Cardiac septum (tissue), 1 donor: Measurements from ENCODE around the gene ARHGEF26. TPM values are rescaled to one million over a fixed set of nuclear protein-coding genes. Genes with fewer than 3 reads are reported as not detected.

Experiments used
- DNase-seq: peaks from one replicate; pipeline ENCODE4 v3.0.0-alpha.2; 2020; ENCODE audit warnings: low spot score
- intact Hi-C: fragments of 100-400 bp; cut with DNase I; formaldehyde crosslinking; loops from one replicate; pipeline ENCODE4 v1.14.0; 2022
- total RNA-seq: library from RNA; stranded (reverse); fragmentation: NEBNext Ultra II Directional; extraction: Animal tissue kit (Norgen Biotek cat#: 25700); gene quantifications from one replicate; pipeline ENCODE4 v1.2.1, GENCODE V29; 2021
- donor health status: DM: no; HTN: no; CAD: no.

Gene ARHGEF26
- total RNA-seq, 1 donor from 2014 or later, result 2.9 TPM

DNA sequence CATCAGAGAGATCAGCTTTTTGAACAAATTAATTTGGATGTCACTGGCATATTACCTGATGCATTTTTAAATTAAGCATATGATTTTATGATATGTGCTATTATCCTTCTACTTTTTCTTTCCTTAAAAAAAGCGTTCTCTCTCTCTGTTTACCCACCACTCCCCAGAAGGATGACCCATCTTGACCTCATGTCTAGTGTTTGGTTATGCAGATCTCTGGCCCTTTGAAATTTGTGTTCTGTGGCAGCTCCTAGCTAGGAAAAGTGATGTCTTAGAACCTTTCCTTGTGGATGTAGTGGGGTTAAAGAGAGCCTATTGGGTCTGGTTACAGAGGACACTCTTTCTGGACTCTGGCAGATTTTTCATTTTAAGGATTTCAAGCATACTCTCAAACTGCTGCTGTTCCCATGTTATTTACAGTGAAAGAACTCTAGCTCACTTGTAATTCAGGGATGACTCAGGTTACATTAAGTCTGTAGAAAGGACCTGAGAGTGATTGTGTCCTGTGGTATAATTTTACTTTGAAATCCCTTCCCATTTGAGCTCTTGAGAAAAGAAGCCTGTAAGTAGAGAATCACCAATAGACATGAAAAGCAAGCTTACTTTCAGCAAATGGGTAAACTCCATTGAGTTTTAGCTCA lies 23.8 kb downstream of the ARHGEF26 start:
- intact Hi-C loops, result no loop called here

DNA sequence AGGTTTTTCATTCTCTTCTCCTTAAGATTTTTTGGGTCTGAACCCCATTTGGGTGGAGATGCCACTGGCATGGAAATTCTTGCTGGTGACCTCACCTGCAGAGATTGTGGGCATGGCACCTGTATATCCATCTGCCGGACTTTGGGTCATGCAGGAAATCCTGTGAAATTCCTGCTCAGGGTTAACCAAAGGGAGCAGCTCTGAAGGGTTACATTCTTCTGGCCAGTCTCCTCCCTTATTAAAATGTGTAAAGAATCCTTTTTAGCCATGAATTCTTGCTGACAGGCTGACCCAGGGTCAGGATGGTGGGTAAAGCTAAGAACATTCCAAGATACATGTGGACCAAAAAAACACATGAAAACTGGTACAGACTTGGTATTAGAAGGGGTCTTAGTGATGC lies 27.4 kb downstream of the ARHGEF26 start:
- intact Hi-C loops, result no loop called here
- DNase-seq, result no peak

More for the DNA sequence above, 23.8 kb downstream of the ARHGEF26 start:
- no peak for DNase-seq

DNA sequence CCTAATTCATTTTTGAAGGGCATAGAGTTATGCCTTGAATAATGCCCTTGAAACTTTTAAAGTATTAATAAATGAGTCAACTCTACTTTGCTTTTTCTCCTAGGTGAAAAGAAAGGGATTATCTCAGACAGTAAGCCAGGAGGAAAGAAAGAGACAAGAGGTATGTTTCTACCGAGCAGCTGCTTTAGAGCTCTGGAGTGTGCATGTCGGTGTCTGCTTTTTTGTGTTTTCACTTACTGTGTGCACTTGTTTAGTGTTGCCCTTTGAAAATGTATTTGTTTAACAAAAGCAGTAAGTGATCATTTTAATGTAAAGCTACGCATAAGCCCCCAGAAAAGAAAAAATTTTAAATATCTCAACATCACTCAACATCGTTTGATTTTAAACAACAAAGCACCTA lies 28.1 kb downstream of the ARHGEF26 start:
- no peak for DNase-seq
- intact Hi-C loops, result no loop called here

DNA sequence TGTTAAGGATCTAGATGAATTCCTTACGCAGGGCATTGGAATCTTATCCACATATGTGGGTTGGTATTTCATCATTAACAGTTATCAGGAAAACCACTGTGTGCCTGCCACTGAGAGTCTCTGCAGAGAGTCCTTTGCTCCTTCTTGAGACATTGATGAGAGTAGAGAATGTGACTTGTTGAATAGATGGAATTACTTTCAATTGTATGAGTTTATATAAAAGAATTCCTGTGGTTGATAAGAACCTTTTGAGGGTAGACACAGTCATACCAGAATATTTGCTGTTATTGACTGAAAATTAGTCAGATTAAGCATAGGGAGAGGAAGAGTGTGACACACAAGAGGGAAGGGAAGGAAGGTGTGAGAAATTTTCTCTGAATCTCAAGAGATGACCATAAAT lies 30.8 kb downstream of the ARHGEF26 start:
- DNase-seq, result no peak
- intact Hi-C loops, result no loop called here

DNA sequence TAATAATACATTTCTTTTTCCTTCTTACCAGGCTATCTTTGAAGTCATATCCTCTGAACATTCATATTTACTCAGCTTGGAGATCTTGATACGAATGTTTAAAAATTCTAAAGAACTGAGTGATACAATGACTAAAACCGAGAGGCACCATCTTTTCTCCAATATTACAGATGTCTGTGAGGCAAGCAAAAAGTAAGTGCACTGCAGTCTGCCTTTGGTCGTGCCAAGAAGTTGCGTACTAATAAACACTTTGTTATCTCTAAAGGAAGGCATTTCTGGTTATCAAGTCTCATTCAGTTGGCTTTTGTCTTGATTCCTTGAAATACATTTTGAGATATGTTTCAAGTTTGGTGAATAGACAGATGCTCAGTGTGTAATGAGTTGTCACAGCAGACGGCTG lies 31.6 kb downstream of the ARHGEF26 start:
- no peak for DNase-seq
- intact Hi-C loops, result no loop called here

DNA sequence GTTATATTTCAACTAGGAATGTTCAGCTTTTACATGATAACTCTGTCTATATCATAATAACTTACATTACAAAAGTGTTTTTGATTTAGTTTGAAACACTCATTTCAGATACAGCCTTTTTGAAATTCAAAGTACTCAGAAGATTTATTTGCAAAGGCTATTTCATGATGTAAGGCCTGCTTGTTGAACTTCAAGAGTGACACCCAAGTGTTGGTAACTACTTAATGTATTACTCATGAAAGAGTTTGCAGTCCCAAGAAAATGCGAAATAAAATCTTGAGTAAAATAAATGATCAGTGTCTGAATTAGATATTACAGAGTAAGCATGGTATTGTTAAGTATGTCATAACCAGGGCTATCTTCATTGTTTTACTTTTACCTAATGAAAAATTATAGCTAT lies 35.3 kb downstream of the ARHGEF26 start:
- DNase-seq, result no peak

DNA sequence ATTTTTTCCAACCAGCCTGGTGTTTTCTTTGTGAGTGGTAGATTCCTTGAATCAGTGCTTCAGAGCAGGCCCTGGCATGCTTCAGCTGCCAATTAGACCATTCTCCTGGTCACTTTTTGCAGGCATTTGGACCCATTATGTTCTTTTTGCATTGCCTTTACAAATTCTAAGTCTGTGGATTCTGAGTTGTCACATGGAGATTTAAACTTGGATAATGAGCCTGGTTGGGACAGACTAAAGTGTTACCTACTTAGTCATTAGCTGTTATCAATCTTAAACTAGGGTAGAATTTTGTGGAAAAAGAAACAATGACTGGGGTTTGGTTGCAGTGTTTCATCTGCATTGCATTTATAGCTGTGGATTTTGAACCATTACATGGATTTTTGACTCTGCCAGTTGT lies 40.6 kb downstream of the ARHGEF26 start:
- DNase-seq, result no peak
- intact Hi-C loops, result no loop called here

More for the DNA sequence above, 35.3 kb downstream of the ARHGEF26 start:
- intact Hi-C loops, result no loop called here

DNA sequence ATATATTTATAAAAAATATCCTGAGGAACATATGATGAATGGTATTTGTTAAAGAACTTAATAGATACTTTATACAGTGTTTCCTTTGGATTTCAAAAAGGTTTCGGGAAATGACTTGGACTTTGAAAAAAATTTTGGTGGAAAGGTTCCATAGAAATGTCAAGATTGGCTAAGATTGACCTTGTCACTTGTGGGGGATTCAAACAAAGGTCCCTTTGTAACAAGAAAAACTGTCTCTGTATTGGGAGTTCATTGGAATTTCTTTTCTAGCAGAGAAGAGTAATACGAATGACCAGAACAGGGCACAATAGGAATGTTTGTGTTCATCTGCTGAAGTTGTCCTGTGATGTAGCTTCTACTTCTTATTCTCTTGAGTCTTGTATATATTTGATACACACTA lies 43.2 kb downstream of the ARHGEF26 start:
- intact Hi-C loops, result no loop called here
- DNase-seq, result no peak

DNA sequence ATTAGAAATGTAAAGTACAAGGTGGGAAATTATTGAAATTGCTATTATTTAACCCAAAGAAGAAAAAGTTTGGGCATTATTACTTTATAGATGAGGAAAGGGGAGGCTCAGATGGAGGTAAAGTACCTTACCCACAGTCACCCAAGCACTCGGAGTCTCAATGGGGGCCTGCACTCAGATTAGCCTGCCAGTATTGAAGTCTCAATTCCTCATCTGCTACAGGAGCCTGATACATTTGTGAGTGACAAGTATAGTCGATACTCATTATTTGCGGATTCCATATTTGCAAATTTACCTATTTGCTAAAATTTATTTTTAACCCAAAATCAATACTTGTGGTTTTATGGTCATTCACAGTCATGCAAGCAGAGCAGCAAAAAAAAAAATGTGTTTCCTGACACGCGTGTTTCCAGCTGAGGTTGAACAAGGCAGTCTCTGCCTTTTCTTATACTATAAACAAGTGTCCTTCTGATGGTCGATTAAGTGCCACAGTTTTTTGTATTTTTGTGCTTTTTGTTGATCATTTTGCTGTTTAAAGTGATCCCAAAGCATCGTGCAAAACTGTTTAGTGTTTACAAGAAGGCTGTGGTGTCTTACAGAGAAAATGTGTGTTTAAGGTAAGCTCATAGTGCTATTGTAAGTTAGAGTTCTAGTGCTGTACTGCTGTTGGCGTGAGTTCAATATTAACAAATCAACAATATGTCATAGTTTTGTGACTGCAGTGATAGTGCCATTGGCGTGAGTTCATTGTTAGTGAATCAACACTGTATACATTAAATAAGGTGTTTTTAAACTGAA lies 48.0 kb downstream of the ARHGEF26 start:
- no peak for DNase-seq

DNA sequence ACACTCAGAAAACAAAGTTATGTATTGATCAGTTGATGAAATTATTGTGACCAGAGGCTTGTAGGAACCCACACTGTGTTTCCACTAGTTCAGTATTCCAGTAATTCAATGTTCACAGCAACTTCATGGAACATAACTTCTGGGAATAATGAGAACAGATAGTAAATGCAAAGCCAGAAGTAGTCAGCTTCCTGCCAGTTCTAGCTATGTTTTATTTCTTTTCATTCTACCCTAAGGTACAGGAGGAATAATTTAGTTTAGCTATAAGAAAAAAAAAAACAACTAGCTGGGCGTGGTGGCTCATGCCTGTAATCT lies 48.6 kb downstream of the ARHGEF26 start:
- DNase-seq, result no peak
- intact Hi-C loops, result no loop called here

More for the DNA sequence above, 48.0 kb downstream of the ARHGEF26 start:
- intact Hi-C loops, result no loop called here

DNA sequence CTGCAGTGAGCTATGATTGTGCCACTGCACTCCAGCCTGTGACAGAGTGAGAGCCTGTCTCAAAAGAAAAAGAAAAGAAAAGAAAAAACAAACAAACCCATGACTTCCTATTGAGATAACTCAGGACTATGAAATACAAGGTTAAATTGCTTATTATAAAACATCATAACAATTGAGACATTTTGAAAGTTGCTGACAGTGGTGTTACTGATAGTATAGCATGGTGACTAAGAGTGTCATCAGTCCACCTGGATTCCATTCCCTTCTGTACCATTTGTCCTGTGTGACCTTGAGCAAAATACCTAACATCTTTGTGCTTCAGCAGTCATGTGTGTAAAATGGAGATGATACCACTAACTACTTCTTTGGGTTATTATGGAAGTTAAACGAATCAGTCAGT lies 49.1 kb downstream of the ARHGEF26 start:
- no peak for DNase-seq
- intact Hi-C loops, result no loop called here

DNA sequence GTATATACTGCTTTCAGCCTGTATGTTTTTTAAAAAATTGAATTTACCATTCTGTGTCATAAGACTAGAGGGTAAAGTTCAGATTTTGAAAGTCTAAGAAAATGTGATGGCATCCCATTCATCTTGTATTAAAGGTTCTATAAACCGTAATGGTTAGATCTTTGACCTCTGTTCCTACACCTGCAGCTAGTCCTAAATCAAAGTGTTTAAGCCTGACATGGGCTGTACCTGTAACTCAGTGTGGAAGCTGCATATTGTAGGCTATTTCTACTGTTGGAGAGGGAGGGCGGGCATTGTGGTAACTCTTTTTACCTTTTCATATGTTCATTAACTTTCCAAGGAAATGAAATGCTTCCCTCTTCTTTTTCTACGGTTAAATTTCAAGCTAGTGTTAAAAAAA lies 53.9 kb downstream of the ARHGEF26 start:
- DNase-seq, result no peak
- intact Hi-C loops, result no loop called here

DNA sequence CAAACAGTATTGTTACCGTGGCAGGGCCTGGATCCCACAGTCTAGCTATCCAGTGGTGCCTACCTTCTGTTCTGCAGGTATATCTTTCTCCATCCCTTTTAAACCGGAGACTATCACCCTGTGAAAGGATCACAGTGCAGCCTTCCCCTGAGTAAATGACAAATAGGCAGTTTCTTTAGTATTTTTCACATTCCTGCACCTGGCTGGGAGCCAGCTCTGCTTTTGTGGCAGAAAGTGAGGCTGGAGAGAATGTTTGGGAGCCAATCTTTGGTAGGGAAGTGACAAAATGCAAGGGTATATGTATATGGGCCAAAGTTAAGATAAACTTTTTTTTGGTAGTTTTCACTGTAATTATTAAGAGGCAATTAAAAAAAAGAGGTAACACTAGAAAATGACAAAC lies 54.8 kb downstream of the ARHGEF26 start:
- DNase-seq, result no peak
- intact Hi-C loops, result no loop called here

DNA sequence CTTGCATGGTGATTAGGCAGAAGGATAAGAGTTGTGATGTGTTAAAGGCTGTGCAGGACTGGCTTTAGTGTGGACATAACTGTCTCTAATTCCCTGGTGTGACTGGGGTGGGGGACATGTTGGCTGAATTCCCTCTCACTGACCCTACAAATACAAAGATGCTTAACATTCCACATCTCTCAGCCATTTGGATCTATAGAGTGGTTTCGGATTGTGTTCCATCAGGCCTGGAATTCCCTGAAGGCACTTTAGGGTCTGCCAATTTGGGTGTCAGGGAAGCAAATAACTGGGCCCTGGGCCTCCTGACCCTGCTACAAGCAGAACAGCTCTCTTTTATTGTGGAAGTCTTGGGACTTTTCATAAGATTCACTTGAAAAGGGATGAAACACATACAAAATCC lies 56.2 kb downstream of the ARHGEF26 start:
- DNase-seq, result no peak
- intact Hi-C loops, result no loop called here

DNA sequence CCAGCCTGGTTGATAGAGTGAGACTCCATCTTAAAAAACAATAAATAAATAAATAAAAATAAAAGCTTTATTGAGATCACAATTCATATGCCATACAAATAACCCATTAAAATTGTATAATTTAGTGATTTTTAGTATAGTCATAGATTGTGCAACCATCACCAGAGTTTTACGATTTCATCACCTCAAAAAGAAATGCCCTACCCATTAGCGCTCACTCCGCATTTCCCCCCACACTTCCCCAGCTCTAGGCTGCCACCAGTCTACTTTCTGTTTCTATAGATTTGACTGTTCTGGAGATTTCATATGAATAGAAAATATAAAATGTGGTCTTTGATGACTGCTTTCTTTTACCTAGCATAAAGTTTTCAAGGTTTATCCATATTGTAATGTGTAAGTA lies 57.0 kb downstream of the ARHGEF26 start:
- intact Hi-C loops, result no loop called here
- no peak for DNase-seq

DNA sequence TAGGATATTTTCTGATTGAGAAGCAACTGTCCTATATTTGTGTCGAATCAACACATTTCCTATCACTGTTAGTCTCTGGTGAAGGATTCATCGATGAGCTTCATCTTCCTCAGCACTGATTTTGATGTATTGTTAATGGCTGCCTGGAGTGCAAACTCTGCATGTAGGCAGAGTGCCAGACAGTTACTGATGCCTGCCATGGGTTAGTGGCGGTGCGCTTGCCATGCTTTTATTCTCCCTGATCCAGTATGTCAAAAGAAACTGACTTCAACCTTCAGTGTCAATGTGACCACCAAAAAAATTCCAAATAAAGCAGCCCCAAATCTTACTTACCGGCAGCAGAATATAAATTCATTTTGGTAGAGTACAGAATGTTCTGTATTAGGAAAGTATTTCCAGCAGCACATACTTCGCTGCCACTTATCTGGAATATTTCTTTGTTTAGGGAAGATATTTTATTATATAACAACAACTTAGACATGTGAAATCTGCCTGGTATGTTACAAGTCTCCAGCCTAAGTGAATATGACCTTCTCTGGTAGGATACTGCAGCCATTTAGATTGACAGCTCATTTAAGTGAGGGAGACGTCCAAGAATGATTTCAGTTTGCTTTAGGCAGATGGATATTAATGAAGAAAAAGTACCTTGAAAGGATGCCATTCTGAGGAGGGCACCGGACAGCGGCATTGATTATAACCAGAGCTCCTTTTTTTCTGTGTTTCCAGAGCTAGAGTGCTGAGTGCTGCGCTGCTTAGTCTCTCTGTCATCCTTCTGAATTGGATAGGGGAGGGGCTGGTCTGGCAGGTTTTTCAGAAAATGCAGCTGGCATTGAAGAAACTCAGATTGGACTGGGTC lies 59.9 kb downstream of the ARHGEF26 start:
- intact Hi-C loops, result no loop called here

DNA sequence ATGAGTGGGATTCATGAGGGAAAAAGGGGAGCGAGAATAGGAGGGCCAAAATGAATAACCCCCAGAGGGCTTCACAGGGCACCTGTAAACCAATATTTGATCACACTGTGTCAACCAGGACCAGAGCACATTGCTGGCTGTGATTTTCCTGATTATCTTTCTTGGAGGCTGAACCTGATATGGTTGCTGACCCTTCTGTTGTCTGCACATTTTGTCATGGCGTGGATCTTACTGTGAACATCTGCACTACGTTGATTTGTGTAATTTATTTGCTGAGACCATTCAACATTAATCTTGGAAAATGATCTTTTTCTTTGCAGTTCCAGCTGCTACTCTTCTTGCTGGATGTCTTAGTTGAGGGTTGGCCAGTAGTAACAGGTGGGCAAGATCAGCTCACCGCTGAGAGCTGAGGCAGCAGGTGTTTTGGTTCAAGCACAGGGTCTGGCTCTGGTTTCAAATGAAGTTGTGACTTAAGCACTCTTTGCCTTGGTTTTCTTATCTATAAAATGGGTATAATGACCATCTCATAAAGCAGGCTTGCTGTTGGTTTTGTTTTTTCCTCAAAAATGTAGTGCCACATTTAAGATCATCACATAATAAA lies 61.2 kb downstream of the ARHGEF26 start:
- intact Hi-C loops, result no loop called here

More for the DNA sequence above, 59.9 kb downstream of the ARHGEF26 start:
- no peak for DNase-seq

DNA sequence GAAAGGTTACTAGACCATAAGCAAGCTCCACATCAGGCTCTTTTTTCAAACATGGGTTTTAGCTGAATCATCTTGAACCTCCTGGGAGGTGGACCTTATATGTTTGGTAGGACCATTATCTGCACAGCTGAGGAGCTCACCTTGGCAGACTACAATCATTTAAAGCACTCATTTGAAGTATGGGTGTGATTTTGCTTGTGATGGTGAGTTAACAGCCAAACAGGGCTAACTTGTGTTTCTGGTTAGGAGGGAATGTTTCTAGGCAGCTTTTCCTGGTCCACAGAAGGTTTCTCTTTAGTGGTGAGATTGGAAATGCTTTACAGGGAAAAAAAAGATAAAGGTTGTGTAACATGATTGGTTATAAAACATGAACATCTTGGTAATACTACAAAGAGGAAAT lies 61.8 kb downstream of the ARHGEF26 start:
- DNase-seq, result no peak
- intact Hi-C loops, result no loop called here

More for the DNA sequence above, 61.2 kb downstream of the ARHGEF26 start:
- no peak for DNase-seq

DNA sequence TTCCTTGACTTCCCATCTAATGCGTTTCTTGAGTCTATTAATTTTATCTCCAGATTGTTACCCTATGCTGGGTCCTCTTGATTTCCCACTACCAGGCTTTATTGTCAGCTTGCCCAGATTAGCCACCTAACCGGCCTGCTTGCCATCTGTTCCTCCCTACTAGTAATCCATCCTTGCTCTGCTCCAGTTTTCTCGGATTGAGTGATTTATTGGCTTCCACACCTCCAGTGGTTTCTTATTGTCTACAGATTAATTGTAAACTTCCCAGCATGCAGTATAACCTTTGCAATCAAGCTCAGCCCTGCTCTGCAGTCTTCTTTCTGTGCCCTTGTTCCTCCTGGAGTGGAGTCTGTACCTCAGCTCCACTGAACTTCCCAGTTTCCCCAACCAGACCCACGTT lies 63.4 kb downstream of the ARHGEF26 start:
- intact Hi-C loops, result no loop called here
- DNase-seq, result no peak

DNA sequence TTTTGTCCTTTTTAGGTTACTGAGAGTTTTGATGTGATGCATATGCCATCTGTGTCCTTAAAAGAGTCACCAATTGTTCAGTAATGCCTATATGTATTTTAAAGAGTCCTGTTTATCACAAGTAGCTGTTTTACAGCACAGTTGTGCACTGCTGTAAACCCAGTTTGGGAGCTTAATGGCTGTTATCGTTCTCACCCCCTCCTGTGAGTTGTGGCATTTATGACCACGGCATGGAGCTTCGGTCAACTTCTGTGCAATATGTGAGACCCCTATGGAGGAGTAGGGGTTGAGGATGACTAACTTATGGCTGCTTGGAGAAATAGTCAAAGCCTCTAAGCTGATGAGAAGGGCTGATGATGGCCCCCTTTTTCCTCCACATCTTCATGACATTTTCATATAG lies 67.2 kb downstream of the ARHGEF26 start:
- intact Hi-C loops, result no loop called here
- DNase-seq, result no peak
